HCT116 (cell line): ENCODE results near the gene COL26A1.

ENCODE experiments used
- EZH2 ChIP-seq: fragments of 200-600 bp; sonication (generic); IDR thresholded peaks from 2 replicates; pipeline ENCODE4 v1.6.1; 2017; ENCODE audit warnings: antibody characterized with exemption, mixed run types
- EZH2phosphoT487 ChIP-seq: fragments of 200-600 bp; IDR thresholded peaks from 2 replicates; pipeline ENCODE4 v1.6.1; 2018; ENCODE audit warnings: antibody characterized with exemption, borderline replicate concordance
- FOSL1 ChIP-seq: IDR thresholded peaks from 2 replicates; pipeline ENCODE4 v1.6.1; 2012; ENCODE audit warnings: low read depth
- POLR2A ChIP-seq: IDR thresholded peaks from 2 replicates; pipeline ENCODE4 v1.7.0; 2011; ENCODE audit warnings: borderline replicate concordance; ENCODE audit not compliant: insufficient read depth, insufficient read length; ENCODE audit errors: extremely low read depth
- RAD21 ChIP-seq: IDR thresholded peaks from 2 replicates; pipeline ENCODE4 v1.6.1; 2012; ENCODE audit warnings: low read depth, mild to moderate bottlenecking
- SP1 ChIP-seq: IDR thresholded peaks from 2 replicates; pipeline ENCODE4 v1.6.1; 2012; ENCODE audit warnings: low read depth
- SRF ChIP-seq: IDR thresholded peaks from 2 replicates; pipeline ENCODE4 v1.6.1; 2012; ENCODE audit warnings: low read depth
- YY1 ChIP-seq: IDR thresholded peaks from 2 replicates; pipeline ENCODE4 v1.6.1; 2011; ENCODE audit warnings: low read length, low read depth, moderate library complexity, mild to moderate bottlenecking; ENCODE audit not compliant: insufficient replicate concordance; ENCODE audit errors: extremely low read depth
- TF ChIP-seq, protein P1 (sequence below), 3 experiments: fragments of 200-600 bp in 1 of 3; sonication (generic) in 1 of 3; IDR thresholded peaks in 2 of 3; conservative IDR thresholded peaks in 1 of 3; 2 replicates each; pipeline ENCODE4 v1.5.1; 2012 to 2017; ENCODE audit warnings: low read depth in 2 of 3, low read length in 2 of 3, antibody characterized with exemption in 1 of 3, borderline replicate concordance in 1 of 3, control low read depth in 1 of 3, mild to moderate bottlenecking in 1 of 3, mixed read lengths in 1 of 3, mixed run types in 1 of 3, moderate library complexity in 1 of 3; ENCODE audit not compliant: insufficient read depth in 1 of 3
- TF ChIP-seq, protein P2 (sequence below): IDR thresholded peaks from 2 replicates; pipeline ENCODE4 v1.6.1; 2011; ENCODE audit warnings: mild to moderate bottlenecking, low read length, moderate library complexity; ENCODE audit not compliant: insufficient replicate concordance; ENCODE audit errors: extremely low read depth

DNA sequence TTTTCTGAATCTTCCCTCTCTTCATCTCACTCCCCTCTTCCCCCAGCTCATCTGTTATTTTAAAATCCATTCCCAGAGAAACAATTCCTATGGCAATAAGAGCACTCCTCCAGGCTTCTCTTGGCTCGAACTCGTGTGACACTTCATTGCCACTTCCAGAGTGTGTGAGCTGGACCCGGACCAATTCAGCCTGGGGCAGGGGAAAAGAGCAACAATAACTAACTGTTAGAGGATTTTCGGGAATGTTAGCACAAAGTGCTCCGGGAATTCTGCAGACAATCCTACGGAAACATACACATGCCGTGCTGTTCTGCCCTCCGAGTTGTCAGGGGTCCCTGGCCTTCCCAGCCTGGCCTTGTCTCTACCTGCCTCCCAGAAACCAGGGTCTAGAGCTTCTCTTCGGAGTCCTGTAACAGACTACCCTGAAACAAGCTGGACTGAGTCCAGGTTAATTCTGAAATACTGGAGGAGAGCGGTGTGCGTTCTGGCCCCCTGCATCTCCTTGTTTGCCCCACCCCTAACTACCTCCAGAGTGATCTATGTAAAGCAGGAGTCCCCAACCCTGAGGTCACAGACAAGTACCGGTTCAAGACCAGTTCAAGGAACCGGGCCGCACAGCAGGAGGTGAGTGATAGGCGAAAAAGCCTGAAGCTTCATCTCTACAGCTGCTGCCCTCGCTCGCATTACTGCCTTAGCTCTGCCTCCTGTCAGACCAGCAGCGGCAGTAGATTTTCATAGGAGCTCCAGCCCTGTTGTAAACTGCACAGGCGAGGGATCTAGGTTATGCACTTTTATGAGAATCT lies 11.3 kb downstream of the COL26A1 start:
- TF ChIP-seq, protein P1, sequence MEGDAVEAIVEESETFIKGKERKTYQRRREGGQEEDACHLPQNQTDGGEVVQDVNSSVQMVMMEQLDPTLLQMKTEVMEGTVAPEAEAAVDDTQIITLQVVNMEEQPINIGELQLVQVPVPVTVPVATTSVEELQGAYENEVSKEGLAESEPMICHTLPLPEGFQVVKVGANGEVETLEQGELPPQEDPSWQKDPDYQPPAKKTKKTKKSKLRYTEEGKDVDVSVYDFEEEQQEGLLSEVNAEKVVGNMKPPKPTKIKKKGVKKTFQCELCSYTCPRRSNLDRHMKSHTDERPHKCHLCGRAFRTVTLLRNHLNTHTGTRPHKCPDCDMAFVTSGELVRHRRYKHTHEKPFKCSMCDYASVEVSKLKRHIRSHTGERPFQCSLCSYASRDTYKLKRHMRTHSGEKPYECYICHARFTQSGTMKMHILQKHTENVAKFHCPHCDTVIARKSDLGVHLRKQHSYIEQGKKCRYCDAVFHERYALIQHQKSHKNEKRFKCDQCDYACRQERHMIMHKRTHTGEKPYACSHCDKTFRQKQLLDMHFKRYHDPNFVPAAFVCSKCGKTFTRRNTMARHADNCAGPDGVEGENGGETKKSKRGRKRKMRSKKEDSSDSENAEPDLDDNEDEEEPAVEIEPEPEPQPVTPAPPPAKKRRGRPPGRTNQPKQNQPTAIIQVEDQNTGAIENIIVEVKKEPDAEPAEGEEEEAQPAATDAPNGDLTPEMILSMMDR (IDR thresholded peaks at IDR 0.05 in 2 of 3, conservative IDR thresholded peaks at IDR 0.05 in 1 of 3; ENCODE audit: borderline replicate concordance in 1 of 3, insufficient read depth in 1 of 3, low read depth in 2 of 3, low read length in 2 of 3), result no peak
- TF ChIP-seq EZH2, result no peak
- TF ChIP-seq, protein P2, sequence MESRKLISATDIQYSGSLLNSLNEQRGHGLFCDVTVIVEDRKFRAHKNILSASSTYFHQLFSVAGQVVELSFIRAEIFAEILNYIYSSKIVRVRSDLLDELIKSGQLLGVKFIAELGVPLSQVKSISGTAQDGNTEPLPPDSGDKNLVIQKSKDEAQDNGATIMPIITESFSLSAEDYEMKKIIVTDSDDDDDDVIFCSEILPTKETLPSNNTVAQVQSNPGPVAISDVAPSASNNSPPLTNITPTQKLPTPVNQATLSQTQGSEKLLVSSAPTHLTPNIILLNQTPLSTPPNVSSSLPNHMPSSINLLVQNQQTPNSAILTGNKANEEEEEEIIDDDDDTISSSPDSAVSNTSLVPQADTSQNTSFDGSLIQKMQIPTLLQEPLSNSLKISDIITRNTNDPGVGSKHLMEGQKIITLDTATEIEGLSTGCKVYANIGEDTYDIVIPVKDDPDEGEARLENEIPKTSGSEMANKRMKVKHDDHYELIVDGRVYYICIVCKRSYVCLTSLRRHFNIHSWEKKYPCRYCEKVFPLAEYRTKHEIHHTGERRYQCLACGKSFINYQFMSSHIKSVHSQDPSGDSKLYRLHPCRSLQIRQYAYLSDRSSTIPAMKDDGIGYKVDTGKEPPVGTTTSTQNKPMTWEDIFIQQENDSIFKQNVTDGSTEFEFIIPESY, result no peak
- TF ChIP-seq SRF, result no peak
- no peak for TF ChIP-seq EZH2phosphoT487
- TF ChIP-seq RAD21, result no peak
- no peak for TF ChIP-seq POLR2A
- no peak for TF ChIP-seq FOSL1
- TF ChIP-seq SP1, result no peak
- TF ChIP-seq YY1, result no peak
